Peyer's patch (tissue), 4 donors: ENCODE results near the gene KCTD4.
A peak's percentile ranks its signal among the peaks of the same experiment; 100 is the strongest.

ENCODE experiments used
- CTCF ChIP-seq, 6 experiments: fragments of 450-650 bp in 4 of 6; fragments of 200-600 bp in 2 of 6; sonication (generic) in 1 of 6; IDR thresholded peaks; one replicate each; pipeline ENCODE4 v1.5.1; 2017 to 2019; ENCODE audit warnings: antibody characterized with exemption in 6 of 6, mild to moderate bottlenecking in 3 of 6, moderate library complexity in 1 of 6
- POLR2A ChIP-seq, 2 donors: fragments of 450-650 bp; IDR thresholded peaks; one replicate each; pipeline ENCODE4 v1.5.1; 2017; ENCODE audit warnings: antibody characterized with exemption in 2 of 2, mild to moderate bottlenecking in 2 of 2, moderate library complexity in 2 of 2

GRCh38 chr13:45243077-45243476 is 42.2 kb upstream of the KCTD4 start:
- peak in 1 of 6 experiments; percentile 19 for TF ChIP-seq CTCF (IDR thresholded peaks at IDR 0.05)
- TF ChIP-seq POLR2A (IDR thresholded peaks at IDR 0.05) = no peak
